Keratinocyte (primary cell): ENCODE results near the gene ZNF83. TPM values are rescaled to one million over a fixed set of nuclear protein-coding genes. Genes with fewer than 3 reads are reported as not detected.

Source experiments
- DNase-seq: peaks from one replicate; pipeline ENCODE4 v3.0.0-alpha.2; 2011; ENCODE audit warnings: low read depth, missing footprints, low spot score
- FAIRE-seq: peaks from 2 replicates; lab custom pipeline; 2011; peaks lifted over from hg19 to GRCh38; lab: Jason Lieb, UNC
- H2AFZ ChIP-seq: 2 replicates; pipeline ENCODE4 v1.6.0; 2012; ENCODE audit warnings: low read length, control low read depth, inconsistent platforms; ENCODE audit not compliant: control insufficient read depth
- H3K27ac ChIP-seq: 2 replicates; pipeline ENCODE4 v1.5.1; 2011; ENCODE audit warnings: low read length; ENCODE audit not compliant: control insufficient read depth, insufficient read depth
- H3K27me3 ChIP-seq: 3 replicates; pipeline ENCODE4 v1.6.0; 2011; ENCODE audit warnings: low read length; ENCODE audit not compliant: control insufficient read depth, insufficient read depth; ENCODE audit errors: extremely low read depth
- H3K36me3 ChIP-seq, 2 experiments: 2 replicates in 1 of 2; 3 replicates in 1 of 2; pipeline ENCODE4 v1.5.1; 2011; ENCODE audit warnings: low read length in 2 of 2, mild to moderate bottlenecking in 1 of 2; ENCODE audit not compliant: control insufficient read depth in 2 of 2, insufficient read depth in 2 of 2; ENCODE audit errors: extremely low read depth in 1 of 2
- H3K4me1 ChIP-seq: 3 replicates; pipeline ENCODE4 v1.5.1; 2011; ENCODE audit warnings: low read length; ENCODE audit not compliant: control insufficient read depth, insufficient read depth; ENCODE audit errors: extremely low read depth
- H3K4me2 ChIP-seq: 3 replicates; pipeline ENCODE4 v1.6.0; 2011; ENCODE audit warnings: low read depth, low read length; ENCODE audit not compliant: control insufficient read depth, insufficient read depth; ENCODE audit errors: extremely low read depth
- H3K4me3 ChIP-seq, 3 experiments: fragments of 200-600 bp in 1 of 3; sonication (generic) in 1 of 3; 2 replicates in 2 of 3; 3 replicates in 1 of 3; pipeline ENCODE4 v1.5.1; 2011 to 2016; ENCODE audit warnings: low read length in 3 of 3, mild to moderate bottlenecking in 3 of 3, control low read depth in 2 of 3, inconsistent platforms in 1 of 3, low read depth in 1 of 3, mixed read lengths in 1 of 3, mixed run types in 1 of 3, moderate library complexity in 1 of 3; ENCODE audit not compliant: control insufficient read depth in 2 of 3, insufficient read depth in 2 of 3; ENCODE audit errors: extremely low read depth in 1 of 3
- H3K79me2 ChIP-seq: 2 replicates; pipeline ENCODE4 v1.6.0; 2012; ENCODE audit warnings: low read length; ENCODE audit not compliant: control insufficient read depth, insufficient read depth
- H3K9ac ChIP-seq: 3 replicates; pipeline ENCODE4 v1.6.0; 2011; ENCODE audit warnings: low read length; ENCODE audit not compliant: control insufficient read depth, insufficient read depth; ENCODE audit errors: extremely low read depth
- H3K9me1 ChIP-seq: 3 replicates; pipeline ENCODE4 v1.6.0; 2011; ENCODE audit warnings: low read length; ENCODE audit not compliant: control insufficient read depth, insufficient read depth; ENCODE audit errors: extremely low read depth
- H3K9me3 ChIP-seq: 2 replicates; pipeline ENCODE4 v1.5.1; 2012; ENCODE audit warnings: low read depth, low read length; ENCODE audit not compliant: control insufficient read depth
- H4K20me1 ChIP-seq: 3 replicates; pipeline ENCODE4 v1.6.0; 2011; ENCODE audit warnings: low read length; ENCODE audit not compliant: control insufficient read depth, insufficient read depth; ENCODE audit errors: extremely low read depth
- CTCF ChIP-seq, 3 experiments: IDR thresholded peaks in 1 of 3; conservative IDR thresholded peaks in 1 of 3; optimal IDR thresholded peaks in 1 of 3; 2 replicates in 2 of 3; 3 replicates in 1 of 3; pipeline versions ENCODE3 to v1.5.1; 2011; ENCODE audit warnings: low read length in 3 of 3, mild to moderate bottlenecking in 3 of 3, moderate library complexity in 2 of 3, control low read depth in 1 of 3, inconsistent platforms in 1 of 3; ENCODE audit not compliant: insufficient read depth in 2 of 3; ENCODE audit errors: extremely low read depth in 1 of 3
- EZH2 ChIP-seq: IDR thresholded peaks from one replicate; pipeline ENCODE4 v1.6.1; 2012; ENCODE audit warnings: inconsistent platforms, mild to moderate bottlenecking, low read length, moderate library complexity
- dilution Hi-C: fragments of 300-500 bp; cut with MboI; formaldehyde crosslinking; loops from one replicate; pipeline ENCODE4 v1.7.0; 2020; ENCODE audit warnings: low sequenced_read_pairs; ENCODE audit not compliant: extremely low pct_ligation_motif_present
- polyA plus RNA-seq, 5 experiments: library from polyadenylated mRNA; depleted of rRNA in 3 of 5; stranded (reverse) in 3 of 5; stranded (forward) in 1 of 5; unstranded in 1 of 5; fragments of >200 nt; gene quantifications; 1 replicate in 1 of 5; 2 replicates in 3 of 5; 3 replicates in 1 of 5; pipeline versions ENCODE4 v1.2.1 to v1.2.3, GENCODE V29; 2011 to 2012; ENCODE audit warnings: missing spikeins in 2 of 5, low read depth in 1 of 5, low replicate concordance in 1 of 5

The ZNF83 gene
- polyA plus RNA-seq, 1 donor (not counting 4 experiments of a cell fraction or from before 2014, with no cell fraction given): 47.3 TPM

GRCh38 chr19:52640916-52641315 is 2.8 kb upstream of the ZNF83 start:
- DNase-seq (no peak), FAIRE-seq (no peak)
- H3K4me1 ChIP-seq: peaks cover 11% of the 10 kb centered on the region
- H3K27me3 ChIP-seq: no peaks in the 10 kb centered on the region
- no peak overlapping the region for H3K4me3 ChIP-seq
- no peak overlapping the region for H3K4me2 ChIP-seq
- TF ChIP-seq CTCF (optimal IDR thresholded peaks at IDR 0.05 in 1 of 3, IDR thresholded peaks at IDR 0.05 in 1 of 3, conservative IDR thresholded peaks at IDR 0.05 in 1 of 3; ENCODE audit: extremely low read depth in 1 of 3, insufficient read depth in 2 of 3, low read length in 3 of 3) (no peak), EZH2 (no peak)
- no peak overlapping the region for H3K27ac ChIP-seq
- H3K79me2 ChIP-seq: peaks cover 2% of the 10 kb centered on the region
- dilution Hi-C loops: no loop called here
- H3K9me1 ChIP-seq: no peaks in the 10 kb centered on the region
- peaks cover 0 to 1% of the 10 kb centered on the region in 2 experiments for H3K36me3 ChIP-seq
- H3K9ac ChIP-seq: no peak overlapping the region
- H2AFZ ChIP-seq: no peak overlapping the region
- H3K9me3 ChIP-seq: no peaks in the 10 kb centered on the region
- H4K20me1 ChIP-seq: no peaks in the 10 kb centered on the region

- peaks cover 2% of the 10 kb centered on the region for H3K79me2 ChIP-seq
- no peak overlapping the region for H3K9ac ChIP-seq
- peaks cover 0 to 1% of the 10 kb centered on the region in 2 experiments for H3K36me3 ChIP-seq
- no peak overlapping the region for H3K4me3 ChIP-seq
- no peaks in the 10 kb centered on the region for H3K9me3 ChIP-seq
- no peak overlapping the region for H3K4me2 ChIP-seq
- H3K9me1 ChIP-seq: no peaks in the 10 kb centered on the region
- H3K27me3 ChIP-seq: no peaks in the 10 kb centered on the region
- H3K27ac ChIP-seq: no peak overlapping the region
- peaks cover 11% of the 10 kb centered on the region for H3K4me1 ChIP-seq
- dilution Hi-C loops: no loop called here
- DNase-seq (no peak), FAIRE-seq (no peak)
- TF ChIP-seq CTCF (optimal IDR thresholded peaks at IDR 0.05 in 1 of 3, IDR thresholded peaks at IDR 0.05 in 1 of 3, conservative IDR thresholded peaks at IDR 0.05 in 1 of 3; ENCODE audit: extremely low read depth in 1 of 3, insufficient read depth in 2 of 3, low read length in 3 of 3) (no peak), EZH2 (no peak)
- no peaks in the 10 kb centered on the region for H4K20me1 ChIP-seq
- H2AFZ ChIP-seq: no peak overlapping the region
Observed at GRCh38 chr19:52639996-52640395, 1.8 kb upstream of the ZNF83 start.
